NCI-H1048 (cell line): ENCODE data around the gene LMOD2.

ENCODE experiments used
- DNase-seq: peaks from one replicate; lab custom pipeline; 2025; lab: John Stamatoyannopoulos, UW

The LMOD2 gene

GRCh38 chr7:123640583-123640982 is 15.1 kb upstream of the LMOD2 start:
- no peak for DNase-seq

DNA sequence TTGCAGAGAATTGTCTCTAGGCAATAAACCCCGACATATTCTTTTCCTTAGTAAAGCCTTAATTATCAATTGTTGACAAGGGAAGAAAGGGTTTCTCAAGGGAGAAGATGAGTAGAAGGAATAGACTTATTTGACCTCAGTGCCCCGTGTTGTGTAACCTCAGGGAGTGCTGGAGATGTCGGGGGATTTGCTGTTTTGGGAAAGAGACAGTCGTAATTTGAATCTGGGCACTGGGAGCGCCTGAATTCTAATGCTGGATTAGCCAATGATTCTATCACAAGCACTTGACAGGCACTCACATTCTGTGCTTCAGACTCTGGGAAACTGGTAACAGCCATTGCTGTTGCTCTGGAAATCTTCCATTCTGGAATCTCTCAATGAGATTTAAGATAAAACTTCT is 13.8 kb upstream of the LMOD2 start:
- no peak for DNase-seq

DNA sequence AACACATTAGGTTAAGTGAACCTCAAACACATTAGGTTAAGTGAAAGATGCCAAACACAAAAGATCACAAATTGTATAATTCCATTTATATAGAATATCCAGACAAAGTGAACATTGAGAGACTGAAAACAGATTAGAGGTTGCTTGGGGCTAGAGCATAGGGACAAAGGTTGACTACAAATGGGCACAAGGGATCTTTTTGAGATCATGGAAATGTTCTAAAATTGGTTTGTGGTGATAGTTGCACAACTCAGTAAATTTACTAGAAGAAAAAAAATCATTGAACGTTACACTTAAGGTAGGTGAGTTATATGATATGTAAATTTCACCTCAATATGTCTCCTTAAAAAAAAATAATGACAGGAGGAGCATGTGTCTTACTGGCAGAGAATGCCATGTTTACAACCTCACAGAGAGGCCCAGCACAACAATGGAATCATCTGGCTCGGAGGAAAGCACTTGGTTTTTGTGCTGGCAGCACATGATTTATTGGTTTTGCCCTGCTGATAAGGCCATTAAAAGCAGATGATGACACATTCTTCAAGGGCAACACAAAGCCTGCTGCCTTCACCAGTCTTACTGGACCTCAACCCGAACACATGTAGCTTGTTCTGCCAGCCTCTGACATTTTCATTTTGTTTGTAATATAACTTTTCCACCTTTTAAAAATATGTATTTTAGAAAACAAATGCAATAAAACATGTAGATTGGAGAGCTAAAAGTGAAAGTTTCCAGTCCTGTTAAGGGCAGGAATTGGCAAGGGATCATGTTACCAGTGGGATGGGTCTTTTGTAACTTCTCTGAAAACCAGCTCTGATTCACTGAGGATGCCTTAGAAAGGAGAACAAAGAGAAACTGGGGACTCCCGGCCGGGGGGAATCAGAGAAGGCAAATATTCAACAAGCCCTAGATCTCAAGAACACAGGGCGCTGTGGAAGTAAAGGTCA is 11.9 kb upstream of the LMOD2 start:
- no peak for DNase-seq

GRCh38 chr7:123645516-123645915 is 10.2 kb upstream of the LMOD2 start:
- DNase-seq, result no peak

GRCh38 chr7:123647106-123647730 is 8.4 kb upstream of the LMOD2 start:
- DNase-seq, result no peak

- no peak for DNase-seq
Observed at GRCh38 chr7:123649964-123650363, 5.7 kb upstream of the LMOD2 start.

- DNase-seq, result no peak
Observed at GRCh38 chr7:123650595-123650994, 5.1 kb upstream of the LMOD2 start.

DNA sequence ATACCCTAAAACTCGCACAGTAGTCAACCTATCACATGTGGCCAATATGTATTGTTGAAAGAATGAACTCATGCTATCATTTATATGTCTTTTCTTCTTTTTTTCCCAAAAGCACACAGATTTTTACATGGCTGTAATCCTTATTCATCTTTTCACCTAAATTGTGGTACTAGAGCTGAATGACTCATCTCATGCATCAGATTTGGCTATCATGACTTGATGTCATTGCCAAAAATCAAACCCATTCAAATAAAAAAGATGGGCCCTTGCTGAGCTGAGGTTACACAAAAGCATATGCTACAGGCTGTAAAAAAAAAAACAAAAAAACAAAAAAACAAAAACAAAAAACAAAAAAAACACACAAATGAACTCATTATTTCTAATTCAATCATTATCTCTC is 3.3 kb upstream of the LMOD2 start:
- no peak for DNase-seq

DNA sequence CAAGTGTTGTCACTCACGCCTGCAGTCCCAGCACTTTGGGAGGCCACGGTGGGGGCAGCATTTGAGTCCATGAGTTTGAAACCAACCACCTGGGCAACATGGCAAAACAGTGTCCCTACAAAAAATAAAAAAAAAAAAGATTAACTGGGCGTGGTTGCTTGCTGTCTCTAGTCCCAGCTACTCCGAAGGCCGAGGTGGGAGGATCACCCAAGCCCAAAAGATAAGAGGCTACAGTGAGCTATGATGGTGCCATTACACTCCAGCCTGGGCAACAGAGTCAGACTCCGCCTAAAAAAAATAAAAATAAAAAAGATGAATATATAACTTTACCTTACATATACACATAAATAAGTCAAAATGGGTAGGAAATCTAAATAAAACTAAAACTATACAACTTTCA is 2.5 kb upstream of the LMOD2 start:
- DNase-seq, result no peak

DNA sequence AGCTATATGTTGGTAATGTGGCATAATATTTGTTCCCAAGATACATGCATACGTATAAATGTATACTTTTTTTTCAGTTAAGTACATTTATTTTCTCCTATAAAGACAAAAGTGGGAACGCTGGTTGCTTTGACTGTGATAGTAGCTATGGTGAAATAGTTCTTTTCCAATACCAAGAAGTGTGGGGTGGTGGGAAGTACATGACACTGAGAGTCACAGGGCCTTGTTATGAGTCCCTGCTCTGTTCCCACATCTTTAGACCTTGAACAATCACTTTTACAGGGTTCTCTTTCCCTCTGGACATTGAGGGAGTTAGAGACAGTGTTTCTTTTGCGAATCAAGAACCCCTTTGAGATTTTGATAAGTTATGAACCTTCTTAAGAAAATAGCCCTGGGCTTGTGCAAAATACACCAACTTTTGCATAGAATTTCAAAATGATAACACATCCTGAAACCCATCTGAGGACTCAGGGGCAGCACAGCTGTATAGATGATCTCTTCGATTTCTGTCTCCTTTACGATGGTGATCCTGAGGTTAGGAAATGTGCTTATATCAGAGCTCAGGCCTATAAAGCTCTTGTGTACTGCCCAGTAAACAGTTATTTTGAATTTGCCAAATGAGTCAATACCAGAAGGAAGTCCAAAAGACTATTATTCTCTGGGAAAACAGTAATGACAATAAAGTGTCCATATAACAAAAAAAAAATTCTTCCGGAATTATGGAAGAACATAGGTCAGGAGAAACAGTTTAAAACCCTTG is 1.1 kb downstream of the LMOD2 start:
- DNase-seq, result no peak

DNA sequence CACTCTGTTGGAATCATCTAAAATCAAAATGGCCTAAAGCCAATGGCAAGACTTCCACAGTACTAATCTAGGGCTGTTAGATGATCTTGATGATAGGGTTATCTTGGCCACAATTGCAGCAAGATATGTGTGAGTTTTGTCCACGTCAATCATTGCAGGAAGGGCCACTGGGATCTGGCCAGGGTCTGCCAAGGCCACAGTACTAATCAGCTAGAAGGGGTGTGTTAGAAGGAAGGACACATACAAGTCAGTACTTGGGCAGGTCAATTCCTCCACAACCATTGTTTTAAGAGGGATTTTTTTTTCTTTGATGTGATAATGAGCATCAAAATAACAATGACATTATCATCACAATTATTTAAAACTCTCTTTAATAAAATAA is 1.6 kb downstream of the LMOD2 start:
- DNase-seq, result no peak

DNA sequence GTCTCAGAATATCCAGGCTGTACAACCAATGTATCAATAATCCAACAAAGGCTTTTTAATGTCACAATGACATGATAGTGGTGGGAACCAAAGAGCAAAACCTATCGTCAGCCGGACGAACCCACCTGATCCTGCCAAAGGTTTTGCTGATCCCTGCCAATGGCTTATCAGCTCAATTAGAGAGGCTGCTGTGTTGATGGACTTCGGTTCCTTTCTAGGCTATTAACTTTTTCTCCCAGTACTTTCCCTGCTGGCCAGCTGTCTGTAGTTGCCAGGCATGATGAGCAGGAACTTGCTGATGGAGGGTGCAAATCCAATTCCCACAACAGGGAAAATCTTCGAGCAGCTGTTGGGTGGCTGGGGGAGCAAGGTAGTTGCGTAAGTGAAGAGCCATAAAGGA is 2.4 kb downstream of the LMOD2 start:
- no peak for DNase-seq

- no peak for DNase-seq
Observed at GRCh38 chr7:123660514-123661354, 5.1 kb downstream of the LMOD2 start.

DNA sequence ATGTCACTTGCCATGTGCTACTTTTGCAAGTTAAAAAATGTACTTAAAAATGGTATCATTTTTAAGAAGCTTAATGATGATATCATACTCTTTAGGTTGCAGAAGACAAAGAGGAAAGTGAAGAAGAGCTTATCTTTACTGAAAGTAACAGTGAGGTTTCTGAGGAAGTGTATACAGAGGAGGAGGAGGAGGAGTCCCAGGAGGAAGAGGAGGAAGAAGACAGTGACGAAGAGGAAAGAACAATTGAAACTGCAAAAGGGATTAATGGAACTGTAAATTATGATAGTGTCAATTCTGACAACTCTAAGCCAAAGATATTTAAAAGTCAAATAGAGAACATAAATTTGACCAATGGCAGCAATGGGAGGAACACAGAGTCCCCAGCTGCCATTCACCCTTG is 6.1 kb downstream of the LMOD2 start:
- DNase-seq, result no peak

DNA sequence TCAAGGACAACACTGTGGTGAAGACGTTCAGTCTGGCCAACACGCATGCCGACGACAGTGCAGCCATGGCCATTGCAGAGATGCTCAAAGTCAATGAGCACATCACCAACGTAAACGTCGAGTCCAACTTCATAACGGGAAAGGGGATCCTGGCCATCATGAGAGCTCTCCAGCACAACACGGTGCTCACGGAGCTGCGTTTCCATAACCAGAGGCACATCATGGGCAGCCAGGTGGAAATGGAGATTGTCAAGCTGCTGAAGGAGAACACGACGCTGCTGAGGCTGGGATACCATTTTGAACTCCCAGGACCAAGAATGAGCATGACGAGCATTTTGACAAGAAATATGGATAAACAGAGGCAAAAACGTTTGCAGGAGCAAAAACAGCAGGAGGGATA is 6.6 kb downstream of the LMOD2 start:
- DNase-seq, result no peak

DNA sequence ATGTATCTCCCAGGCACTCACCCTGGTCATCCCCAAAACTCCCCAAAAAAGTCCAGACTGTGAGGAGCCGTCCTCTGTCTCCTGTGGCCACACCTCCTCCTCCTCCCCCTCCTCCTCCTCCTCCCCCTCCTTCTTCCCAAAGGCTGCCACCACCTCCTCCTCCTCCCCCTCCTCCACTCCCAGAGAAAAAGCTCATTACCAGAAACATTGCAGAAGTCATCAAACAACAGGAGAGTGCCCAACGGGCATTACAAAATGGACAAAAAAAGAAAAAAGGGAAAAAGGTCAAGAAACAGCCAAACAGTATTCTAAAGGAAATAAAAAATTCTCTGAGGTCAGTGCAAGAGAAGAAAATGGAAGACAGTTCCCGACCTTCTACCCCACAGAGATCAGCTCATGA is 7.1 kb downstream of the LMOD2 start:
- DNase-seq, result no peak

DNA sequence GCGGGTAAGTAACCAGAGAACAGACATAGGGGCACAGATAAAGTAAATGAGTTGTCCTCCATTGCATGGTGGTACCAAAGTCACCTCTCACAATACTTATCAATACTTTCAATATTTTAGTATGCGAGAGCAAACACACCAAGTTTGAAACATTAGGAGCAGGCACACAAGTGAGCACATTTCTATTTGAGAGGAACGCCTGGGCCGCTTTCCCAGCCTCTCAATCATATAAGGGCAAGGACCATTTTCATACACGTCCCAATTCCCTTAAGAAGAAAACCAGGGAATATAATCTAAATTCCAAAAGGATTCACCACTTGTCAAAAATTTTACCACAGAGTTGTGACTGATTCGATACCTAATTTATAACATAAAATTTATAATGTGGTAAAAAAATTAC is 7.5 kb downstream of the LMOD2 start:
- DNase-seq, result no peak

DNA sequence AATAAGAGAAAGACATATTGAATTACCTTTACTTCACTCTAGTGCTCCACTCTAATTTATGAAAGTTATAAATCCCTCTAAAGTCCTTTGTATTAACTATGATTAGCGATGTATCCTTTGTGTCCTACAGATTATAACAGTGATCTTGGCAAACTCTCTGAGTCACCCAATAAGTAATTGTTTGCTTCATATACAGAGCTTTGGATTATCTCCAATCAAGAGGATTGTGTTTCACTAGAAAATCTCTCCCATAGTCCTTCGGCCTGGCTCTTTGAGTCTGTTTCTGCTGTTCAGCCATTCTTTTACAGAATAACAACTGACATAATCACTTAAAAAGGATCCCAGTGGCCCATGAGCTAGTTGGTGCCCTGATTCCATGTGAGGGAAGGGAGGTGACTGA is 9.5 kb downstream of the LMOD2 start:
- DNase-seq, result no peak

DNA sequence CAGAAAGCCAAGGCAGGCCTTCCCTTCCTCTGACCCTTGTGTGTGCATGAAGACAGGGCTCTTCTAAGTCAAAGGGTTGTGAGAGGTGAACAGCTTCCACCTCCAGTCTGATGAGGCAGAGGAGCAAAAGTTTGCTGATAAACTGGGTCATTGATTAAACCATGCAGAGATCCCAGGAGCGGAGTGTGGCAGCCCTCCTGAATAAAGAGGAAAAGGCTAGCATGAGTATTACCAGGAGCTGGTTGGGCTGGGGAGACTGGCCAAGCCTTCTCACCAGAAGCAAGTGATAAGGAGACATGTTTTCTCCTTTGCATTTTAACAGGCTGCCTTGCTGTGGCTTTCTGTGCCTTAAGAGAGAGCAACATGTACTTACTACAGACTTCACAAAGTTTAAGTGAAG is 10.2 kb downstream of the LMOD2 start:
- DNase-seq, result no peak

DNA sequence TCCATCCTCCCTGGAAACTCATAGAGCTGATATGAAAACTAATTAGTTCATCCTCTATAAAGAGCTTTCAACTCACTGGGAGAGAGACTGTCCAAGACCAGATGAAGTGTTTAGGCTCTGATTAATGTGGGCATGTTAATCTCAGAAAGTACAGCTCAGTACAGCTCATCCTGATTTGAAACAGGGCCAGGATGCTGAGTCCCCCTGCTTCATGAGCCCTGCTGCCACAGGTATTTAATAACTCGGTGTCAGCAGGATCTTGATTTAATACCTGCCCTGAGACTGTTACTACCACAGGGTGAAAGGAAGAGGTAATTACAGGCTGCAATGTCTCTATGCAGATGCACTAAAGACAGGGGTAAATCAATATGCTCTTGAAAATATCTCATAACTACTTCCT is 10.8 kb downstream of the LMOD2 start:
- DNase-seq, result no peak

DNA sequence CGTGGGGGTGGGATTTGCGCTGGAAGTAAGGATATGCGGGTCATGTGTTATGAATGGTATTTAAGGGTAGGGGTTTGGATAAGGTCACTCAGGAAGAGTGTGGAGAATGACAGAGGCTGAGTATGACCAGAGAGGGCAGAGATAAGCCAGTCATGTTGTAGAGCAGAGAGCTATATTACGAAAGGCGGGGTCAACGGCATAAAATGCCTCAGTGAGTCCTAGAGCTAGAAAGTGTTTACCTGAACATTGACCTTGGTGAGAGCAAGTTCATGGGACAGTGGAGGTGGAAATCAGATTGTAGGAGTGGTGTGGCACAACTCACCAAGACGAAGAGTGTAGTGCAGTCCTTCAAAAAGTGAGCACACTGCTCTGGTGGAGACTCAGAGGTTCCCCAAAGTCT is 13.8 kb downstream of the LMOD2 start:
- DNase-seq, result no peak

DNA sequence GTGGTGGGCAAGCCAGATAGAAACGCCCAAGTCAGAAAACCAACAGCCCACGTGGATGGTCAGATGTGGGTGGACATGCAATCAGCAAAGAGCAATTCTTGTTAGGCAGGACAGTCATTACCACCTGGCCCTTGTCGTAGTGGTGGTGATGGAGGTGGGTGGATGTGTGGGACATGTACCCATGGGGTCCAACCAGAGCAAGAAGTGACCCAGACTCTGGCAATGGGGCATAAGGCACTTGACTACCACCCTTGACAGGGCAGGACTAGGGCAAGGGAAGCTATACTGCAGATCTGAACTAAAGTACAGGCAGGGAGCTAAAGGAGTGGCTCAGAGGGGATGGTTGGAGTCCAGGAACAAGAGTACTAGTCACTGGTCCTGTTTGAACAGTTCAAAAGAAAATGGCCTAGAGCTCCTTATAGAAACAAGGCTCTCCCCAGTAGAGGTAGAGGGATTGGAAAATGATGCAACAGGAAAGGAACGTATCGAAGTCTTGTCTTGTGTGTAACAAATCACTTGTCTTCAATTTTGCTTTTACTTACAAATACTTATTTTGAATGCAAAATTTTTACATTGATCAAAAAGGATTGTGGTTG is 17.6 kb downstream of the LMOD2 start:
- DNase-seq, result no peak
